Progenitor cell of endocrine pancreas (in vitro differentiated cells): Measurements from ENCODE around the gene NCBP1. TPM values are rescaled to one million over a fixed set of nuclear protein-coding genes. Genes with fewer than 3 reads are reported as not detected.
A peak's percentile ranks its signal among the peaks of the same experiment; 100 is the strongest.

Experiments used
- DNase-seq: peaks from one replicate; pipeline ENCODE4 v3.0.0; 2021; ENCODE audit warnings: low spot score; ENCODE audit not compliant: unreplicated experiment
- H3K27ac Mint-ChIP-seq: 2 replicates; pipeline ENCODE4 v1.8.0; 2021; ENCODE audit warnings: mild to moderate bottlenecking, moderate library complexity, mixed read lengths
- H3K27me3 Mint-ChIP-seq: 2 replicates; pipeline ENCODE4 v1.8.0; 2021; ENCODE audit warnings: mixed read lengths
- H3K36me3 Mint-ChIP-seq: 2 replicates; pipeline ENCODE4 v1.8.0; 2022; ENCODE audit warnings: mixed read lengths; ENCODE audit not compliant: insufficient read depth
- H3K4me1 Mint-ChIP-seq: 2 replicates; pipeline ENCODE4 v1.8.0; 2021; ENCODE audit warnings: low read depth, mixed read lengths
- H3K4me3 Mint-ChIP-seq: 2 replicates; pipeline ENCODE4 v1.8.0; 2021; ENCODE audit warnings: low read depth, mild to moderate bottlenecking, moderate library complexity, mixed read lengths
- H3K9me3 Mint-ChIP-seq: 2 replicates; pipeline ENCODE4 v1.8.0; 2021; ENCODE audit warnings: low read depth, mixed read lengths
- total RNA-seq: library from RNA; stranded (reverse); gene quantifications from 2 replicates; pipeline ENCODE4 v1.2.1, GENCODE V29; 2021
- TF ChIP-seq, protein P1 (sequence below): fragments of 200-600 bp; sonication (generic); IDR thresholded peaks from one replicate; pipeline ENCODE4 v1.5.0; 2021; ENCODE audit warnings: antibody characterized with exemption, mild to moderate bottlenecking; ENCODE audit not compliant: unreplicated experiment

The NCBP1 gene
- total RNA-seq, 1 donor from 2014 or later, result 55.7 TPM

DNA sequence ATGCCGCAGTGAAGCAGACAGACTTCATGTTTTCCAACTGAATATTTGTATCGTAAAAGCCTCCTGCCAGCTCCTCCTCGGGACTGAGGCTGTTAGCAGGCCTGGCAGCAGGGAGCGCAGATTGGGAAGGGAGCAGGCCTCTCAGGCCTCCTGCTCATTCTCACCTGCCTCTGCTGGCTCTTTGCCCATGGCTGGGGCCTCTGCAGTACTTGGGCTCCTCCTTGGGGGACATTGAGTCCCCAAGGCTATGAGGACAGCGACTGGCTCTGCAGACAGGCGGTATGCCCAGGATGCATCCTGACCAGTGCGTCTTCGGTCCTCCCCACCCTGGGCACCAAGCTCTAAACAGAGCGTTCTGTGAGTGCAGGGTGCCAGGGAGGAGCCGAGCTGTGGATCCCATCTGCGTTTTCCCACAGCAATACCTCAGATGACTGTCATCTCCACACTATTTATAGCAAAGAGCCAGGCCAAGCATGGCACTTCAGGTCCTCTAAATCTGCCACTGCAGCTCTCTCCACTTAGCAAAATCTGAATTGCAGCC, 39.2 kb upstream of the NCBP1 start:
- H3K4me1 Mint-ChIP-seq, result peaks cover 8% of the 10 kb centered on the region
- no peaks in the 10 kb centered on the region for H3K9me3 Mint-ChIP-seq
- peaks cover 5% of the 10 kb centered on the region for H3K36me3 Mint-ChIP-seq
- TF ChIP-seq, protein P1, sequence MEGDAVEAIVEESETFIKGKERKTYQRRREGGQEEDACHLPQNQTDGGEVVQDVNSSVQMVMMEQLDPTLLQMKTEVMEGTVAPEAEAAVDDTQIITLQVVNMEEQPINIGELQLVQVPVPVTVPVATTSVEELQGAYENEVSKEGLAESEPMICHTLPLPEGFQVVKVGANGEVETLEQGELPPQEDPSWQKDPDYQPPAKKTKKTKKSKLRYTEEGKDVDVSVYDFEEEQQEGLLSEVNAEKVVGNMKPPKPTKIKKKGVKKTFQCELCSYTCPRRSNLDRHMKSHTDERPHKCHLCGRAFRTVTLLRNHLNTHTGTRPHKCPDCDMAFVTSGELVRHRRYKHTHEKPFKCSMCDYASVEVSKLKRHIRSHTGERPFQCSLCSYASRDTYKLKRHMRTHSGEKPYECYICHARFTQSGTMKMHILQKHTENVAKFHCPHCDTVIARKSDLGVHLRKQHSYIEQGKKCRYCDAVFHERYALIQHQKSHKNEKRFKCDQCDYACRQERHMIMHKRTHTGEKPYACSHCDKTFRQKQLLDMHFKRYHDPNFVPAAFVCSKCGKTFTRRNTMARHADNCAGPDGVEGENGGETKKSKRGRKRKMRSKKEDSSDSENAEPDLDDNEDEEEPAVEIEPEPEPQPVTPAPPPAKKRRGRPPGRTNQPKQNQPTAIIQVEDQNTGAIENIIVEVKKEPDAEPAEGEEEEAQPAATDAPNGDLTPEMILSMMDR, result no peak
- no peak for DNase-seq
- no peak overlapping the region for H3K27ac Mint-ChIP-seq
- H3K4me3 Mint-ChIP-seq, result no peak overlapping the region
- H3K27me3 Mint-ChIP-seq, result no peaks in the 10 kb centered on the region

DNA sequence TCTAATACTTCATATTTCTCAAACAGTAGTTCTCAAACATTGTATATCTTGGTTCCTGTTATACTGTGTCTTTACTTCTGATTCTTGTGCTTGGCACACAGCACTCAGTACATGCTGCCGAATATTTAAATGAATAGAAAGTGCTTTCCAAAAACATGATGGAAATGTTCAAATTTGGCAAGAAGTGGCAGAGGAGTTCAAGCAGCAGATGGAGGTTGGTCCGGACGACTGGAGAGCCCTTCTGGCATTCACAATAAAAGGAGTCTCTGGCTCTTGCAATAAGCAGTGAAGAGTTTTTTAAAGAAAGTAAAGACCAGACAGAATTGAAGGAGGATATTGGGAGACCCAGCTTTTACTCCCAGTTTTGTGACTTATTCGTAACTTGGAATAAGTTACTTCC, 36.7 kb upstream of the NCBP1 start:
- Mint-ChIP-seq H3K27ac (no peak overlapping the region), H3K9me3 (no peaks in the 10 kb centered on the region), H3K4me3 (no peak overlapping the region), H3K27me3 (no peaks in the 10 kb centered on the region), H3K4me1 (peaks cover 8% of the 10 kb centered on the region), H3K36me3 (peaks cover 6% of the 10 kb centered on the region)
- no peak for DNase-seq
- TF ChIP-seq, protein P1, result no peak

DNA sequence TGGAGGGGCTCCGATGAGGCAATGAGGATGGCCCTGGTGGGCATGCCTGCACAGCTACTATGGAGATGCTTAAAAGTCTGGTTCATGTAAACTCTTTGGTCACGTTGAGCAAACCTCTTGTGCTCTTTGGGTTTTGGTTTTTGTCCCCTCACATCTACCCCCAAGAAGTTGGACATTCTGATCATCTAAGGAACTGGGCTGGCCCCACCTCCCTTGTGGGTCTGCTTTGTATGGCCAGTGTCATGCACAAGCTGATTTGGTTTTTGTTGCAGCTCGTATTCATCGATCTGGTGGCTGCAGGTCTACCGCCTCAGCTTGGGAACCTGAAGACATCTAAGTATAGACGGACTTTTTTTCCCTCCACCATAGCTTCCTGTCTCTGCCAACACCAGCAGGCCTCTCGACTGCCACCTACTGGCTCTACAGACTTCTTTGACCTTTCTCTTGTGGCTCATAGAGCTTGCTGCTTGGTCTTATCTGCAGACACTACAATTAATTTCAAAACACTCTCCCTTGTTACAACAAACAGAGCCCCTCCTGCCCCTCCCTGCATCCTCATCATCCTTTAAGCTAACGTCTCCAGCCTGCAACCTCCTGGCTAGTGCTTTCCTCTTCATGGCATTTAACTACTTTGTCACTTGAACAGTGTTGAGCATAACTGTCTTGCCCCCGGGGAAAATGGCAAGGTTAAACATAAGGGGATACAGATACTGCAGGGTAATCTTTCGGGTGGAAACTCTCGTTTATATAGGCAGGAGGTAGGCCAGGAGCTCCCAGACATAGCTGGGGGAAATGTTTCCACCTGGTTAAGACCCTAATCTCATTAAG, 34.9 kb upstream of the NCBP1 start:
- H3K27ac Mint-ChIP-seq, result no peak overlapping the region

DNA sequence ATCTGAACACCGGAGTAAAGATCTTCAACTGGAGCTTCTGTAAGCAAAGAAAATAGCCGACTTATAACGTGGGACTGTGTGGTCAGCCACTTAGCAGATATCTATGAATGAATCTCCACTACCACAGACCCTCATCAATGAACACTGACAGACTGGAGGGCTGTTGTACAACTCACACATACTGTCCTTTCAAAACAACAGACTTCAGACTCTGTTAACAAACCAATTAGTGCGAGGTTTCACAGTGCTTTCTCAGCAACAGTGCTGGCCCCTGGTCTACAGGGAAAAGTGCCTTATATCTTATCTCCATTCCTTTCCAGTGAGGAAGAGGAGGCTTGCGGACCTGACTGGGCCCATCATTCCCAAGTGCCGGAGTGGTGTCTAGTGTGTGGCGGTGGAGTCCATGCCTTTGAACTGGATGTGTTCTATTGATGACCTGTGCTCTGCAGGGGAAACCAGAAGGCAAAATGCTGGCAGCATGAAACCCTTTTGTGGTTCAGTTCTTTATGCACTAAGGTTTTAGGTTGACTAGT, 34.2 kb upstream of the NCBP1 start:
- Mint-ChIP-seq H3K36me3 (peaks cover 16% of the 10 kb centered on the region), H3K27ac (no peak overlapping the region), H3K9me3 (no peaks in the 10 kb centered on the region), H3K27me3 (no peaks in the 10 kb centered on the region), H3K4me1 (peaks cover 8% of the 10 kb centered on the region), H3K4me3 (no peak overlapping the region)
- TF ChIP-seq, protein P1, result no peak
- no peak for DNase-seq

More for the DNA sequence above, 34.9 kb upstream of the NCBP1 start:
- H3K9me3 Mint-ChIP-seq, result no peaks in the 10 kb centered on the region
- no peak overlapping the region for H3K4me3 Mint-ChIP-seq
- H3K36me3 Mint-ChIP-seq, result peaks cover 16% of the 10 kb centered on the region
- H3K27me3 Mint-ChIP-seq, result no peaks in the 10 kb centered on the region
- TF ChIP-seq, protein P1, result peak; percentile 87
- DNase-seq, result peak; percentile 59
- peaks cover 8% of the 10 kb centered on the region for H3K4me1 Mint-ChIP-seq

DNA sequence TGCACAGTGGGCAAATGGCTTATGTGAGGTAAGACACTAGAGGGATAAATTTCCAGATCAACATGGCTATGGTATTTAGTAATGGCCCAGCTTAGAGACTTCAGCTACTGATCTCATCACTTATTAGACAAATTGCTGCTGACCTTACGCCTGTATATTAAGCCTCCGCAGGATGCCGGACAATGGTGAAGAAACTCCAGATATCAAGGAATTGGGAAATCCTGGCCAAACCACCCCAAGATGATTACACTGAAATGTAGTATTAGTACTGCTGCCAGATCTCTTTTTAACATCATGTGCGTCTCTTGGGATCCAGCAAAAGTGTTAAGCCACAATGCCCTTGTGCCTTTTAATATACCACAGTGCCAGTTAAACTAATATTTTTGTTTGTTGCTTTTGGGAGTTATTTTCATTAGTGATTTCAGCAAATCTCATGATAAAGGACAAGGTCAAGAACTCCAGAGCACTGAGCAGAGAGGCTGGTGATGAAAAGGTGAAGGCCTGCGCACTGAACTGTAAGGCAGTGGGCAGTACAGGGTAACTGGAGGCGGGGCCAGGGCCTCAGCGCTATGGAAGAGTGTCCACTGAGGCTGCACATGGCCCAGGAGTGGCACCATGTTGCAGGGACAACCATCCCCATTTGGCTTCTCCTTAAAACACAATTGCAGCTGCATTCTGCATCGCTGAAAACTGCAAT, 32.9 kb upstream of the NCBP1 start:
- peaks cover 17% of the 10 kb centered on the region for H3K36me3 Mint-ChIP-seq
- TF ChIP-seq, protein P1, result no peak
- no peak overlapping the region for H3K27ac Mint-ChIP-seq
- no peak for DNase-seq
- H3K9me3 Mint-ChIP-seq, result no peaks in the 10 kb centered on the region
- H3K27me3 Mint-ChIP-seq, result no peaks in the 10 kb centered on the region
- peaks cover 8% of the 10 kb centered on the region for H3K4me1 Mint-ChIP-seq
- no peak overlapping the region for H3K4me3 Mint-ChIP-seq
